MM.1S (cell line): Measurements from ENCODE around the gene JSRP1.

Source experiments
- DNase-seq: peaks from one replicate; pipeline ENCODE4 v3.0.0-alpha.2; 2015
- H2AFZ ChIP-seq: fragments of 300-600 bp; sonication (generic); 2 replicates; pipeline ENCODE4 v1.6.0; 2016; ENCODE audit warnings: antibody characterized with exemption, low read length
- H3F3A ChIP-seq: fragments of 300-600 bp; sonication (generic); 2 replicates; pipeline ENCODE4 v1.6.1; 2016; ENCODE audit warnings: mild to moderate bottlenecking, antibody characterized with exemption, low read length, moderate library complexity, mixed read lengths; ENCODE audit not compliant: insufficient read depth
- H3K27ac ChIP-seq: fragments of 300-600 bp; sonication (generic); 2 replicates; pipeline ENCODE4 v1.5.1; 2016; ENCODE audit warnings: mild to moderate bottlenecking, low read length
- H3K27me3 ChIP-seq: fragments of 300-600 bp; sonication (generic); replicated peaks from 2 replicates; pipeline ENCODE4 v1.6.0; 2016; ENCODE audit warnings: low read length; ENCODE audit not compliant: insufficient read depth
- H3K36me3 ChIP-seq: fragments of 300-600 bp; sonication (generic); replicated peaks from 2 replicates; pipeline ENCODE4 v1.6.1; 2016; ENCODE audit warnings: mild to moderate bottlenecking, low read length, mixed read lengths; ENCODE audit not compliant: insufficient read depth
- H3K4me1 ChIP-seq: fragments of 300-600 bp; sonication (generic); 2 replicates; pipeline ENCODE4 v1.6.1; 2016; ENCODE audit warnings: low read length, mixed read lengths
- H3K4me2 ChIP-seq: fragments of 300-600 bp; sonication (generic); 2 replicates; pipeline ENCODE4 v1.6.0; 2016; ENCODE audit warnings: low read depth, low read length
- H3K4me3 ChIP-seq: fragments of 300-600 bp; sonication (generic); 2 replicates; pipeline ENCODE4 v1.5.1; 2016; ENCODE audit warnings: low read length, mixed read lengths
- H3K79me2 ChIP-seq: fragments of 300-600 bp; sonication (generic); 2 replicates; pipeline ENCODE4 v1.6.1; 2016; ENCODE audit warnings: mixed run types, low read length, mixed read lengths
- H3K9ac ChIP-seq: fragments of 300-600 bp; sonication (generic); 2 replicates; pipeline ENCODE4 v1.6.1; 2016; ENCODE audit warnings: low read length, mixed read lengths
- H3K9me2 ChIP-seq: fragments of 300-600 bp; sonication (generic); replicated peaks from 2 replicates; pipeline ENCODE4 v1.6.1; 2016; ENCODE audit warnings: mild to moderate bottlenecking, low read length, mixed read lengths; ENCODE audit not compliant: insufficient read depth
- H3K9me3 ChIP-seq: fragments of 300-600 bp; sonication (generic); replicated peaks from 2 replicates; pipeline ENCODE4 v1.6.1; 2016; ENCODE audit warnings: mild to moderate bottlenecking, low read length, mixed read lengths; ENCODE audit not compliant: insufficient read depth
- H4K20me1 ChIP-seq: fragments of 300-600 bp; sonication (generic); 2 replicates; pipeline ENCODE4 v1.6.1; 2016; ENCODE audit warnings: mild to moderate bottlenecking, low read length, moderate library complexity, mixed read lengths; ENCODE audit not compliant: insufficient read depth
- EZH2 ChIP-seq: fragments of 300-600 bp; sonication (generic); optimal IDR thresholded peaks from 2 replicates; pipeline ENCODE3; 2017; ENCODE audit warnings: low read depth, mild to moderate bottlenecking, antibody characterized with exemption, low read length, mixed read lengths
- EZH2phosphoT487 ChIP-seq: fragments of 300-600 bp; sonication (generic); IDR thresholded peaks from 2 replicates; pipeline ENCODE4 v1.6.1; 2018; ENCODE audit warnings: antibody characterized with exemption, low read length
- TF ChIP-seq, protein P1 (sequence below): fragments of 300-600 bp; sonication (generic); IDR thresholded peaks from 2 replicates; pipeline ENCODE4 v1.5.1; 2016; ENCODE audit warnings: antibody characterized with exemption, low read length, mixed read lengths

JSRP1 gene

DNA sequence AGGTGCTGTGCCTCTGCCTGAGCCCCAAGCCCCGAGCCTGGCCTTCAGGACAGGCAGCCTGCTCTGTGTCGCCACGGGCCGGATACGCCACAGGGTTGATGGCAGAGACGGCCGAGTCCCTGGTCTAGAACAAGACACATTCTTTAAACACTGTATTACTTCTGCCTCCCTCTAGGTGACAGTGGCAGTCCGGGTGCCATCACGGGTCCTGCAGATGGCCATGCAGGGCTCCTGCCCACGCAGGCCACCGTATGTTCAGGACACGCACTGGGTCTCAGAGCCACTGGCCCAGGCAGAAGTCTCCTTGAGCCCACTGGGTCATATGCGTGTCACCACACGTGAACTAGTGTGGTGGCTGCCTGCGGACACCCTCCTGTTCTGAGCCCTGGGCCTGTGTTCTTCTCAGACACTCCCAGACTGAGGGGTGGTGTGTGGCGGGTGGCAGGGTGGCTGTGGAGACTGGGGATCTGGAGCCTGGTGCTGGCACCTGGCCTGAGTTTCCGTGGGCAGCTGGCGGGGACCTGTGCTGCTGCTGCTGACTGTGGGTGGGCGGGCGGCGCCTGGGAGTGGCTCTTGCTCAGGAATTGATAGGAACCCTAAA is 24.5 kb downstream of the JSRP1 start:
- no peaks in the 10 kb centered on the region for H3K9me2 ChIP-seq
- H3K9me3 ChIP-seq: no peaks in the 10 kb centered on the region
- no peak overlapping the region for H3K9ac ChIP-seq
- H3K4me2 ChIP-seq: no peak overlapping the region
- peaks cover 6% of the 10 kb centered on the region; the same call in 1 of the 2 replicates for H3K36me3 ChIP-seq
- TF ChIP-seq EZH2phosphoT487 (no peak), EZH2 (no peak)
- TF ChIP-seq, protein P1, sequence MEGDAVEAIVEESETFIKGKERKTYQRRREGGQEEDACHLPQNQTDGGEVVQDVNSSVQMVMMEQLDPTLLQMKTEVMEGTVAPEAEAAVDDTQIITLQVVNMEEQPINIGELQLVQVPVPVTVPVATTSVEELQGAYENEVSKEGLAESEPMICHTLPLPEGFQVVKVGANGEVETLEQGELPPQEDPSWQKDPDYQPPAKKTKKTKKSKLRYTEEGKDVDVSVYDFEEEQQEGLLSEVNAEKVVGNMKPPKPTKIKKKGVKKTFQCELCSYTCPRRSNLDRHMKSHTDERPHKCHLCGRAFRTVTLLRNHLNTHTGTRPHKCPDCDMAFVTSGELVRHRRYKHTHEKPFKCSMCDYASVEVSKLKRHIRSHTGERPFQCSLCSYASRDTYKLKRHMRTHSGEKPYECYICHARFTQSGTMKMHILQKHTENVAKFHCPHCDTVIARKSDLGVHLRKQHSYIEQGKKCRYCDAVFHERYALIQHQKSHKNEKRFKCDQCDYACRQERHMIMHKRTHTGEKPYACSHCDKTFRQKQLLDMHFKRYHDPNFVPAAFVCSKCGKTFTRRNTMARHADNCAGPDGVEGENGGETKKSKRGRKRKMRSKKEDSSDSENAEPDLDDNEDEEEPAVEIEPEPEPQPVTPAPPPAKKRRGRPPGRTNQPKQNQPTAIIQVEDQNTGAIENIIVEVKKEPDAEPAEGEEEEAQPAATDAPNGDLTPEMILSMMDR: peak; percentile 22
- no peak overlapping the region for H2AFZ ChIP-seq
- DNase-seq: no peak
- H3K4me3 ChIP-seq: no peak overlapping the region
- H3K79me2 ChIP-seq: peaks cover 77% of the 10 kb centered on the region
- H4K20me1 ChIP-seq: peaks cover 6% of the 10 kb centered on the region; the same call in 1 of the 2 replicates
- H3K4me1 ChIP-seq: no peaks in the 10 kb centered on the region
- H3K27ac ChIP-seq: no peak overlapping the region
- no peaks in the 10 kb centered on the region for H3K27me3 ChIP-seq
- peaks cover 35% of the 10 kb centered on the region for H3F3A ChIP-seq

DNA sequence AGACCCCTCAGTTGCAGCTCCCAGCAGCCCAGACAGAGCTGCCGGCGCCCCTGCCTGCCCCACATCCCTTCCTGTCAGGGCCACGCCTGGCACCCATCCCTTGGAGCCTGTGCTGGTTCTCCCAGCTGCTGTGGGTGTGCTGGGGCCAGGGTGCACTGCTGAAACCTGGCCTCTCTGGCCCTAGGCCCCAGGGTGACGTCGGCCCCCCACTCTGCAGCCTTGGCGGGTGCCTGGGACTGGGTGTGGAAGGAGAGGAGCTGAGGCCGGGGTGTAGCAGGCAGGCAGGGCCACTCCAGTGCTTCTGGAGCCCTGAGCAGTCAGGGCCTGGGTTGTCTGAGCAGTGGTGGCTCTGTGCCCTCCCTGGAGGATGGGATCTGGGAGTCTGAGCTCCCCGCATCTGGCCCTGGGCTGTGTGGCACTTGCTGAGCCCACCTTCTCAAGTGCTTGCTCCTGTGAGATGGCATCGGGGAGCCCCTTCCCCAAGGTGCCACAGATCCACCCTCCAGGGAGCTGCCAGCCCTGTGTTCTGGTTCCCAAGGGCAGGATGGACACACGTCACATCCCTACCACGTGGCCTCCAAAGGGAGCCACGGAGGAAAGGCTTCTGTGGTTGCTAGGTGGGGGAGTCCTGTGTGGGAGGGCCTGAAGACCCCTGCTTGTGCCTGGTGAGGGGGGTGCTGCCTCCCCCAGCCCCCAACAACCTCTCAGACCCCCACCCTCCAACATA is 25.2 kb downstream of the JSRP1 start:
- no peaks in the 10 kb centered on the region for H3K9me3 ChIP-seq
- H3K4me2 ChIP-seq: no peak overlapping the region
- H3K9ac ChIP-seq: no peak overlapping the region
- no peak overlapping the region for H3K27ac ChIP-seq
- H3F3A ChIP-seq: peaks cover 35% of the 10 kb centered on the region
- peaks cover 6% of the 10 kb centered on the region; the same call in 1 of the 2 replicates for H4K20me1 ChIP-seq
- H3K36me3 ChIP-seq: peaks cover 8% of the 10 kb centered on the region; the same call in 1 of the 2 replicates
- H2AFZ ChIP-seq: no peak overlapping the region
- peaks cover 79% of the 10 kb centered on the region for H3K79me2 ChIP-seq
- no peak for DNase-seq
- no peaks in the 10 kb centered on the region for H3K27me3 ChIP-seq
- H3K4me1 ChIP-seq: no peaks in the 10 kb centered on the region
- H3K9me2 ChIP-seq: no peaks in the 10 kb centered on the region
- no peak overlapping the region for H3K4me3 ChIP-seq
- TF ChIP-seq EZH2 (no peak), EZH2phosphoT487 (no peak)
- TF ChIP-seq, protein P1: no peak

DNA sequence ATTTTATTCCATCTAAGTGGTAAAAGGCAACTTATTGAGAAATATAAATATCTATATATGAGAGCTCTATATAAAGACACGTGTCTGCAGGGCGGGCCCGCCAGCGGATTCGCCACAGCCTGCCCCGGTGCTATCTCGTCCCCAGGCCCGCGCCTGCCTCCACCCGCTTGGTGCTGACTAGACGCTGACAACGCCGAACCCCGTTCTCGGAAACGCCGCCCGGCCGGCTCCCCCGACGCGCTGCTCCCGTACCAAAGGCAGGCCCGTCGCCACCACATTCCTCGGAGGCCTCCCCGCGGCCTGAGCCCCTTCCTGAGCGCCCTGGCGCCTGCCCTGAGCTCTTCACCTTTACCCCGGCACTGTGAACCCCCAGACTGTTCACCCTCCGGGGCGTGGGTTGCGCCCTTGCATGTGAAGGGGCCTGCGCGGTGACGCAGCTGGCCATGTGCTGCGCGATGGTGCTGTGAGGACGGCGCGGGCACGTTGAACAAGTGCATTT is 26.1 kb downstream of the JSRP1 start:
- H3K4me3 ChIP-seq: no peak overlapping the region
- H3K36me3 ChIP-seq: peaks cover 14% of the 10 kb centered on the region
- H3K4me2 ChIP-seq: no peak overlapping the region
- H3K4me1 ChIP-seq: no peaks in the 10 kb centered on the region
- DNase-seq: no peak
- H3K9me3 ChIP-seq: no peaks in the 10 kb centered on the region
- H4K20me1 ChIP-seq: peaks cover 6% of the 10 kb centered on the region; the same call in 1 of the 2 replicates
- H3F3A ChIP-seq: peaks cover 35% of the 10 kb centered on the region
- H3K9ac ChIP-seq: no peak overlapping the region
- H3K27me3 ChIP-seq: no peaks in the 10 kb centered on the region
- no peaks in the 10 kb centered on the region for H3K9me2 ChIP-seq
- H3K79me2 ChIP-seq: peaks cover 79% of the 10 kb centered on the region
- no peak for TF ChIP-seq EZH2
- no peak for TF ChIP-seq EZH2phosphoT487
- TF ChIP-seq, protein P1: no peak
- no peak overlapping the region for H2AFZ ChIP-seq
- H3K27ac ChIP-seq: no peak overlapping the region
